Measurements from ENCODE around the gene PYGL.

DNA sequence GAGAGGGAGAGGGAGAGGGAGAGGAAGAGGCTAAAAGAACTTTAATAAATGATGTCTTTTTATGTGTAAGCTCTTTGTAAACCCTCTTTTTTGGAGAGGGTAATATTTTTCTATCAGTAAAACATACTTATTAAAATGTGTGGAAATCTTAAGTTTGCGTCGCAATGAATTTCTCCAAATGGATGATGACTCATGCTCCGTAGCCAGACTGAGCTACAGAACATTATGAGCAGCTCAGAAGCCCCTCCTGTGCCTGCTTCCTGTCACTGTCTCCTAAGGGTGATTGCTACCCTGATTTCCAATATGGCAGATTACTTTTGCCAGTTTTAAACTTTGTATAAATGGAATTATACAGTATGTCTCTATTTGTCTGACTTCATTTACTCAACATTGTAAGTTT, 13.0 kb upstream of the PYGL start:
- TF ChIP-seq POLR2A (IDR thresholded peaks at IDR 0.05; ENCODE audit: extremely low read depth, insufficient read length) = no peak
- no peak for TF ChIP-seq MYC (IDR thresholded peaks at IDR 0.05; ENCODE audit: low read depth, low read length)
- TF ChIP-seq, protein P1, sequence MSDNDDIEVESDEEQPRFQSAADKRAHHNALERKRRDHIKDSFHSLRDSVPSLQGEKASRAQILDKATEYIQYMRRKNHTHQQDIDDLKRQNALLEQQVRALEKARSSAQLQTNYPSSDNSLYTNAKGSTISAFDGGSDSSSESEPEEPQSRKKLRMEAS (IDR thresholded peaks at IDR 0.05; ENCODE audit: low read depth, low read length) = no peak
- TF ChIP-seq, protein P2, sequence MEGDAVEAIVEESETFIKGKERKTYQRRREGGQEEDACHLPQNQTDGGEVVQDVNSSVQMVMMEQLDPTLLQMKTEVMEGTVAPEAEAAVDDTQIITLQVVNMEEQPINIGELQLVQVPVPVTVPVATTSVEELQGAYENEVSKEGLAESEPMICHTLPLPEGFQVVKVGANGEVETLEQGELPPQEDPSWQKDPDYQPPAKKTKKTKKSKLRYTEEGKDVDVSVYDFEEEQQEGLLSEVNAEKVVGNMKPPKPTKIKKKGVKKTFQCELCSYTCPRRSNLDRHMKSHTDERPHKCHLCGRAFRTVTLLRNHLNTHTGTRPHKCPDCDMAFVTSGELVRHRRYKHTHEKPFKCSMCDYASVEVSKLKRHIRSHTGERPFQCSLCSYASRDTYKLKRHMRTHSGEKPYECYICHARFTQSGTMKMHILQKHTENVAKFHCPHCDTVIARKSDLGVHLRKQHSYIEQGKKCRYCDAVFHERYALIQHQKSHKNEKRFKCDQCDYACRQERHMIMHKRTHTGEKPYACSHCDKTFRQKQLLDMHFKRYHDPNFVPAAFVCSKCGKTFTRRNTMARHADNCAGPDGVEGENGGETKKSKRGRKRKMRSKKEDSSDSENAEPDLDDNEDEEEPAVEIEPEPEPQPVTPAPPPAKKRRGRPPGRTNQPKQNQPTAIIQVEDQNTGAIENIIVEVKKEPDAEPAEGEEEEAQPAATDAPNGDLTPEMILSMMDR (IDR thresholded peaks at IDR 0.05; ENCODE audit: low read depth, low read length) = no peak
